A673 (cell line): ENCODE data around the gene CCDC78. TPM values are rescaled to one million over a fixed set of nuclear protein-coding genes. Genes with fewer than 3 reads are reported as not detected.
A peak's percentile ranks its signal among the peaks of the same experiment; 100 is the strongest.

ENCODE experiments used
- BruUV-seq: library from RNA; stranded (reverse); fragments of 400-500 nt; replicated peaks from 2 replicates; lab custom pipeline; 2021; lab: Mats Ljungman, UMichigan
- CTCF ChIA-PET: fragments of 300-600 bp; sonication (Branson Sonifier 250); formaldehyde crosslinking; loops from one replicate; lab custom pipeline; 2022; ENCODE audit warnings: antibody characterized with exemption; lab: Charles Lee
- POLR2A ChIA-PET: fragments of 300-600 bp; sonication (Branson Sonifier 250); formaldehyde crosslinking; loops from one replicate; lab custom pipeline; 2022; ENCODE audit warnings: antibody characterized with exemption; ENCODE audit not compliant: low non-redundant PET; lab: Charles Lee
- DNase-seq: peaks from one replicate; pipeline ENCODE4 v3.0.0-alpha.2; 2015; ENCODE audit warnings: low spot score
- H3K27ac ChIP-seq: fragments of 200-600 bp; sonication (generic); 2 replicates; pipeline ENCODE4 v1.5.1; 2016; ENCODE audit warnings: mixed run types, low read depth, mild to moderate bottlenecking, mixed read lengths, antibody characterized with exemption, low read length; ENCODE audit not compliant: poor library complexity, severe bottlenecking
- H3K27me3 ChIP-seq: fragments of 200-600 bp; sonication (generic); replicated peaks from 2 replicates; pipeline ENCODE4 v1.6.1; 2017; ENCODE audit warnings: mixed run types, low read depth, mild to moderate bottlenecking, mixed read lengths, antibody characterized with exemption, low read length; ENCODE audit not compliant: insufficient read depth, poor library complexity
- H3K36me3 ChIP-seq: fragments of 200-600 bp; sonication (generic); 2 replicates; pipeline ENCODE4 v1.6.1; 2016; ENCODE audit warnings: mixed run types, mild to moderate bottlenecking, mixed read lengths, antibody characterized with exemption, low read length; ENCODE audit not compliant: insufficient read depth, poor library complexity, severe bottlenecking
- H3K4me1 ChIP-seq: fragments of 200-600 bp; sonication (generic); 2 replicates; pipeline ENCODE4 v1.6.1; 2017; ENCODE audit warnings: mixed run types, mild to moderate bottlenecking, mixed read lengths, antibody characterized with exemption, low read length; ENCODE audit not compliant: insufficient read depth, poor library complexity, severe bottlenecking
- H3K4me3 ChIP-seq: fragments of 200-600 bp; sonication (generic); 2 replicates; pipeline ENCODE4 v1.5.1; 2016; ENCODE audit warnings: low read depth, mixed run types, mild to moderate bottlenecking, mixed read lengths, low read length; ENCODE audit not compliant: poor library complexity, severe bottlenecking
- H3K9me3 ChIP-seq: fragments of 200-600 bp; sonication (generic); 2 replicates; pipeline ENCODE4 v1.6.1; 2016; ENCODE audit warnings: mixed run types, low read depth, mild to moderate bottlenecking, mixed read lengths, antibody characterized with exemption, low read length; ENCODE audit not compliant: poor library complexity, severe bottlenecking
- EZH2 ChIP-seq: fragments of 200-600 bp; sonication (generic); IDR thresholded peaks from 2 replicates; pipeline ENCODE4 v1.6.1; 2017; ENCODE audit warnings: borderline replicate concordance, low read depth, mild to moderate bottlenecking, mixed read lengths, antibody characterized with exemption, low read length; ENCODE audit not compliant: poor library complexity, severe bottlenecking
- intact Hi-C: fragments of 100-400 bp; cut with micrococcal nuclease; formaldehyde crosslinking; loops from one replicate; pipeline ENCODE4 v1.10.0; 2022; ENCODE audit not compliant: unreplicated experiment
- total RNA-seq: library from RNA; stranded (reverse); gene quantifications from 2 replicates; pipeline ENCODE4 v1.2.3, GENCODE V29; 2021
- TF ChIP-seq, protein P1 (sequence below): fragments of 300-800, 200-600 bp; sonication (generic); conservative IDR thresholded peaks from 2 replicates; pipeline ENCODE4 v1.5.1; 2017; ENCODE audit warnings: low read depth, mild to moderate bottlenecking, antibody characterized with exemption, low read length, moderate library complexity, mixed read lengths

Gene CCDC78
- total RNA-seq, 1 experiment from 2014 or later = 0.28 TPM

DNA sequence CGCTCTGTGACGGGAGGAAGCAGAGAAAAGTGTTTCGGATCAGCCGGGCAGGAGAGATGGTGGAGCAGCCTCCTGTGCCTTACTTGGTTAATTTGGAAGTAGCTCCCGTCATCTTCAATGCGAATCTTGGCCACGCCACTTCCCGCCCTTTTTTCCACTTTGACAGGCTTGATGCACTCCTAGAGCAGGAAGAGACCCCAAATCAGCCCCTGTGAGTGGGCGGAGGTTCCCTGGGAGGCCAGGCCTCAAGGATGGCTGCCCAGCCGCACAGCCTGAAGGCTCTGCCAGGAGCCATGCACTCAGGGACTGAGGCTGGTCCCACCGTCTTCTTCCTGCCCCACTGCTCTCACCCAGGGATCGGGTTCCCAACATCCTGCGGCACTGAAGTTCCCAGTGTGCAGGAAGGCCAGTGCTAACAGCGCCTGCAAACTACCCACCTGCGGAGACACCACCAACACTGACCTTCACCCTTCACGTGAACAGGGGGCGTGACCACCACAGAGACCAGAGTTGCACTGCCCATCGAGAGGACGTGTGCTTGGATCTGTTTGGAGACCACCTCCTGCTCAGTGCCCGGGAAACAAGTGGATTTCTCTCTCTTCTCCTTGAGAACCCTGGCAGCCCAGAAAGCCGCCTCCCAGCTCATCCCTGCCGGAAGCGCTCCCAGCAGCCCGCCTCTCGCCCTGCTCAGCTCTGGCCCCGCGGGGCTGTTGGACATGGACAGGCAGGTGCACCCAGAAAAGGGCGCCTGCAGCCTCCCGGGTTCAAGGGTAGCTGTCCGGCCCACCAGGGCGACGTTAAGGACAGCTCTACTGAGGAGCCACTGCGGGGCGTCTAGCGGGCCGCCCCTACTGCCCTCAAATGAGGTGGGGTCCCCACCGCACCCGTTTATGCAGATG is 13.6 kb upstream of the CCDC78 start:
- intact Hi-C loops = no loop called here
- Histone ChIP-seq H3K9me3 (no peaks in the 10 kb centered on the region), H3K27me3 (no peaks in the 10 kb centered on the region), H3K4me3 (peak overlapping the region; percentile 100), H3K36me3 (peaks cover 11% of the 10 kb centered on the region), H3K4me1 (peaks cover 5% of the 10 kb centered on the region), H3K27ac (peak overlapping the region; percentile 83)
- TF ChIP-seq, protein P1, sequence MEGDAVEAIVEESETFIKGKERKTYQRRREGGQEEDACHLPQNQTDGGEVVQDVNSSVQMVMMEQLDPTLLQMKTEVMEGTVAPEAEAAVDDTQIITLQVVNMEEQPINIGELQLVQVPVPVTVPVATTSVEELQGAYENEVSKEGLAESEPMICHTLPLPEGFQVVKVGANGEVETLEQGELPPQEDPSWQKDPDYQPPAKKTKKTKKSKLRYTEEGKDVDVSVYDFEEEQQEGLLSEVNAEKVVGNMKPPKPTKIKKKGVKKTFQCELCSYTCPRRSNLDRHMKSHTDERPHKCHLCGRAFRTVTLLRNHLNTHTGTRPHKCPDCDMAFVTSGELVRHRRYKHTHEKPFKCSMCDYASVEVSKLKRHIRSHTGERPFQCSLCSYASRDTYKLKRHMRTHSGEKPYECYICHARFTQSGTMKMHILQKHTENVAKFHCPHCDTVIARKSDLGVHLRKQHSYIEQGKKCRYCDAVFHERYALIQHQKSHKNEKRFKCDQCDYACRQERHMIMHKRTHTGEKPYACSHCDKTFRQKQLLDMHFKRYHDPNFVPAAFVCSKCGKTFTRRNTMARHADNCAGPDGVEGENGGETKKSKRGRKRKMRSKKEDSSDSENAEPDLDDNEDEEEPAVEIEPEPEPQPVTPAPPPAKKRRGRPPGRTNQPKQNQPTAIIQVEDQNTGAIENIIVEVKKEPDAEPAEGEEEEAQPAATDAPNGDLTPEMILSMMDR = no peak
- no peak for TF ChIP-seq EZH2
- POLR2A ChIA-PET = interaction anchor here (0.6 kb wide), 1 partner anchor 31 kb away, joined by 4 read pairs; no protein-coding TSS in a partner anchor
- DNase-seq = no peak
- BruUV-seq = no TSS peak
- CTCF ChIA-PET = interaction anchor here (0.6 kb wide), 1 partner anchor 64 kb away, joined by 5 read pairs; no protein-coding TSS in a partner anchor

DNA sequence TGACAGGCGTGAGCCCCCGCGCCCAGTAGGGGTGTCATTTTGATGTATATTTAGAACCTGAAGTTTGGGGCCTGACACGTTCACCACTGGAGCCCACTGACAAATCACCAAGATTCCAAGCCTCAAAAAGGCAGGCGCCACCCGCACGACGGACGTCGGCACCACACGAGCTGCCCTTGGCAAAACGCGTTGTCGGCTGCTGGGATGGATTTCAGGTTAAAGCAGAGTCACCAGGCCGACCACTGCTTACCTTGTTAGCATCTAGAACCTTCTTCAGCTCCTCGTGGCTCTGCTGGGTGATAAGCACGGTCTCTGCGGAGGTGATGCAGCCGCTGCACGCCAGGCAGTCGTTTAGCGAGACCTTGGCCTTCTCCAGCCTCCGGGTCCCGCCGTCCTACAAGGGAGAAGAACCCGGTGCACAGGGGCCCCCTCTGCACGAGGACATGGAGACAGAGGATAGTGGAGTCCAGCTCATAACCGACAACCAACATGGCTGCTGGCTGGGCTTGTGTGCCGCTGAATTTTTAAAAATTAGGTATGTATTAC is 10.8 kb upstream of the CCDC78 start:
- TF ChIP-seq, protein P1 = no peak
- TF ChIP-seq EZH2 = no peak
- DNase-seq = no peak
- POLR2A ChIA-PET = no interaction called here

DNA sequence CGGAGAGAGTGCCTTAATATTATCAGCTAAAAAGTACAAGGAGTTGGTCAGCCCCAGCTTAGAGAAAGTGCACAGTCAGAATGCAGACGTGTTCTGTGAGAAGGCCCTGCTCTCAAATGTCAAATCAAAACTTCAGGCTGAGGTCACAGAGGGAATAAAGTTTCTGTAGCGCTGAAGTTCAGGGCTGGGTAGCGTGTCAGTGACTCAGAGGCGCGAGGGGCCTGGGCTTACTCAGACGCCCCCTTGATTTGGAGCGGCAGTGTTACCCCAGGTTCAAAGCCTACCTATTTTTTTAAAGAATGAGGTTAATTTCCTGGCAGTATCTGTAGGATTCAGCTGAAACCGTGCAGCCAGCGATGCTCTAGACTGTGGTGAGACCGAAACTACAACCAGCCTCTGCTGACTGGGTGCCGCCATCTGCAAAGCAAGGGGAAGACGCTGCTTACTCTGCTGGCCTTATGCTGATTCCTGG is 9.8 kb upstream of the CCDC78 start:
- Histone ChIP-seq H3K4me3 (no peak overlapping the region), H3K27ac (no peak overlapping the region), H3K9me3 (no peaks in the 10 kb centered on the region), H3K4me1 (peaks cover 5% of the 10 kb centered on the region), H3K27me3 (no peaks in the 10 kb centered on the region), H3K36me3 (peaks cover 18% of the 10 kb centered on the region)
- no TSS peak for BruUV-seq
- ChIA-PET CTCF (no interaction called here), POLR2A (no interaction called here)
- DNase-seq = no peak
- intact Hi-C loops = no loop called here
- TF ChIP-seq, protein P1 = no peak
- TF ChIP-seq EZH2 = no peak

More for the DNA sequence above, 10.8 kb upstream of the CCDC78 start:
- CTCF ChIA-PET = no interaction called here
- H3K4me3 ChIP-seq = no peak overlapping the region
- intact Hi-C loops = no loop called here
- BruUV-seq = no TSS peak
- H3K9me3 ChIP-seq = no peaks in the 10 kb centered on the region
- H3K36me3 ChIP-seq = peaks cover 18% of the 10 kb centered on the region
- no peak overlapping the region for H3K27ac ChIP-seq
- H3K27me3 ChIP-seq = no peaks in the 10 kb centered on the region
- peaks cover 5% of the 10 kb centered on the region for H3K4me1 ChIP-seq
